Superior temporal gyrus (tissue), 1 donor: ENCODE results near the gene PKDCC.

Experiments
- DNase-seq: peaks from one replicate; pipeline ENCODE4 v3.0.0-alpha.2; 2016; ENCODE audit errors: extremely low spot score

The PKDCC gene

DNA sequence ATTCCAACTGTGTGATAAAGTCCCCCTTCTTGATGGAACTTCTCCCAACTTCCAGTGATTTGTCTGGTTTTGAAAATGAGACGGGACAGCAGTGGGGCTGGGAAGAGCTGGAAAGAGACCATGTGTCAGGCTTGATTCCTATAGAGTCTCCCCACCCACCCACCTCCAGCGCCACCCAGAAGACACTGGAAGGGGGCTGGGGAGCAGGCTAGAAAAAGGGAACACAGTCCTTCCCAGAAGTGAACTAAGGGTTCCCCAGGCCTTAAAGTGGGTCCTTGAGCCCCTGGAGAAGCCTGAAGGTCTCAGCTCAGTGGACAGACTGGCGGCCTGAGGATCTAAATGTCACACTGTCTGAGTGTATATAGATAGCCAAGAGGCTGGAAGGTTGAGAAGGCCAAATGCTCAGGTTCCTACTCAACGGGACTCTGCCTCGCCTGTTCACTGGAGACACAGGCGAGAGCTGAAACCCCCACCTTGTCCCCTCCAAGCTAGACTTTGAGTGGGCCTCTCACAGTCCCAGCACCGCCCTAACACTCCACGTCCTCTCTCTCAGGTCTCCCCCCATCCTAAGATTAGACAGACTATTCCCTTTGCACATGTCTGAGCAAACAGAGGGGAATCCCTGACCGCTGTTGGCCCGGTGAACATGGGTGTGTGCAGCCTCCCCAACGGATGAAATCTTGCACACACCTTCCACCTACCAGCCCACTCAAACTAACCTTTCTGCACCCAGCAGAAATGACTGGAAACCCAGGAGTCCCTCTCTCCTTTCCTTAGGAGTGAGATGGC lies 1.6 kb downstream of the PKDCC start:
- DNase-seq: peak; percentile 12

DNA sequence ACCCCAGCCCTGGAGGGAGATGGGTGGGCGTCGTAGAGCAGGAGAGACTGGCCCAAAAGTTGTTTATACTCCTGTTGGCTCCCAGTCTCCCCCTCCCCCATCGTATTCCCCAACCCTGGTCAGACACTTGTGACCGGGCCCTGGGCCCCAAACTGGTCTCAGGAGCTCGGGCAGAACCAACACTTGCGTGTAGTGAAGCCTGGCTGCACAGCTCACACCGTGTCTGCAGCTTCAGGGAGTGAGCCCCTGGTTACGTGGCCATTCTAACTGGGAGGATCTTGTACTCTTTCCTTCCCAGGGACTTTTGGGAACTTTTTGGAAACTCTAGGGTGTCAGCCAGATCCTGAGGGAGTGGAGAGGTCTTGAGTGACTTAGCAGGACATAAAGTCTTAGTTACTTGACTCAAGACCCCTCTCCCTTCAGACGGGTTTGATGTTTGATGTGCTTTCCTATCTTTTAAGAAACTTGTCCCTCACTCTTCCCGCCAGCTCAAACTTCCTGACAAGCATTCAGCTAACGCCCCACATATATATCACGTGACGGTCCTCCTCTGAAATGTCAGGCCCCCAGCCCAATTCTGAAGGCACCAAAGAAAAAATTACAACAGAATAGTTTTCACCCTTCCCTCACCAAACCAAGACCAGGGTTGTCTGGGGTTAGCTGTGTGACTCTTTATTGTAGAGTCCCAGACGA lies 2.3 kb downstream of the PKDCC start:
- DNase-seq: peak; percentile 18

DNA sequence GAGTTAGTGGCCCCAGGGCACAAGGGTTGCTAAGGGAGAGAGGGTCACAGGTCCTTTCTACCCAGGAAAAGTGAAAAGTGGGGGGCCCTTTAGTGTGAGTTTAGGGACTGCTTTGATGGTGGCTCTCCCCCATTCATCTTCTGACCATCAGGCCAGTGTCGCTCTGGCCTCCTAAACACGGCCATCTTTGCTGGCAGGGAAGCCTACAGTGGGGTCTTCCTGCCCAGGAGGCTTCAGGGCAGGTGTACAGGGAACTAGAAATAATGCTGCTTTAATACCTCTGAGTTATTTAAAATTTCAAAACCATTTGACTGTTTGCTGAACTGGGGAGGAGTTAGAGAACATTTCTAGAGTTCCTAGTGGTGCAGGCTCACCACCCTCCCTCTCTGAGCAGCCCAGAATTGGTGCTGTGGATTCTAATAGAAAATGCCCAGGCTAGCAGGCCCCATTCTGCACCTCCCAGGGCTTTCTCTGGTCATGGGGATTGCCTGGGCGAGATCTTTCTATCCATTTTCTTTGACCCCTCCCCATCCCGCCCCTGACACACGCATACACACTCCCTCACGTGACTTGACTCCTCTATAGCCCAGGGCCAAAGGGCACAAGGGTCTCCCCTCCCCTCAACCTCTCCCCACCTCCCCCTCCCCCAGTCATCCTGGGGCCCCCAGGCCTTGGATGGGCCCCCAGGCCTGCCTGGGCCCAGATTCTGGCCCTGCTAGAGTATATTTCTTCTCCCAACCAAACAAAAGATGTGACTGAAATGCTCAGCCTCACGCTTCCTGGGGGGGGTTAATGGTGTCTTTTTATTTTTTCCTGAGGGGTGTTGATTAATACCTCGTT lies 3.1 kb downstream of the PKDCC start:
- DNase-seq: no peak

DNA sequence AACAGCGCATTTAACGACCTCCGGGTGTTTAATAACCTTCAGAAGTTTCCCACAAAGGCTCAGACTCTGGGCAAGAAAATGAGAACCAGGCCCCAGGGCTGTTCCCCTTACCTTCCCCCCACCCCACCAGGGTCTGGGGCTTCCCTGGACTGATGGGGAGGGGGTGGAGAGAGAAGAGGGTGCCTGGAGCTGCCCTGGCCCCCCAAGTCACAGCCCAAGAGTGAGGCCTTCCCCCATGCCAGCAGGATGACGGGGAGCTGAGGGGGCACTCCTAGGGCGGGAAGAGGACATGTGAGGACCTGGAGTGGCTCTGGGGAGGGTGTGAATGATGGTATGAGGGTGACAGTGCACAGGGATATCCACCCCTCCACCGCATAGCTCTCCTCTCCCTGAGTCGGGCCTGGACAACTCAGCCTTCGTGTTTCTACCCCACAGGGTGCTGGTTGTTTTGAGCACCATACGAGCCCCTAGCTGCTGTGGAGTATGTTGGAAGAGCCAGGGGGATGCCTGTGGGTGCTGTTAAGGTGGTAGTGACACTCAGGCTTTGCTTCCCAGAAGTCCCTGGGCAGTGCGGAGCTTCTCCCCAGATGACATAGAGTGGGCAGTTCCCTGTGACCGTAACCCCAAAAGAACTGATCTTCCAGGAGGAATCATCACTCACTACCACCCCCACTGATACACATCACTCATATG lies 3.9 kb downstream of the PKDCC start:
- peak; percentile 12 for DNase-seq

DNA sequence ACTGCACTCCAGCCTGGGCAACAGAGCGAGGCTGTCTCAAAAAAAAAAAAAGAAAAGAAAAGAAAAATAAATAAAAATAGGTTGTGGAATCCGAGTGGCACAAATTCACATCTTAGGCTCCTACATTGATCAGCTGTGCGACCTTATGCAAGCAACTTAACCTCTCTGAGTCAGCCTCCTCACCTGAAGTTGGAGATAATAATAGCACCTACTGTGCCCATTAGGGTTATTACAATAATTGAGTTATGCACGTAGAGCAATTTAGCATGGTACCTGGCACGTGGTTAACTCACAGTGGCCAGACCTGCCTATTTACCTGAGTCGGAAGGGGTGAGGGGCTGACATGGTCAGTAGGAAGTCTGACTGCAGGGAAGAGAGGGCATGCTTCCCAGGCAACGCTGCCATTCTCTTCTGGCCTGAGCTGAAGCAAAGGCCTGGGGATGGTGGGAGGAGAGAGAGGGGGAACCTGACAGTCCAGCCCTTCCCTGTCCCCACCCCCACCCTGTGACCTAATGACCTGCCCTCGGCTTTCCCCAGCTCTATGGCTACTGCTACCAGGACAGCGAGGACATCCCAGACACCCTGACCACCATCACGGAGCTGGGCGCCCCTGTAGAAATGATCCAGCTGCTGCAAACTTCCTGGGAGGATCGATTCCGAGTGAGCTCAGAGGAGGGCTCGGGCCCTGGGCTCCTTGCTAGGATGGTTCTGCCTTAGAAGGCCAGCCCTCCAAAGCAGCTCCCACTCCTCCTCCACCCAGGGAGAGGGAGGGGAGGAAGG lies 5.1 kb downstream of the PKDCC start:
- no peak for DNase-seq

DNA sequence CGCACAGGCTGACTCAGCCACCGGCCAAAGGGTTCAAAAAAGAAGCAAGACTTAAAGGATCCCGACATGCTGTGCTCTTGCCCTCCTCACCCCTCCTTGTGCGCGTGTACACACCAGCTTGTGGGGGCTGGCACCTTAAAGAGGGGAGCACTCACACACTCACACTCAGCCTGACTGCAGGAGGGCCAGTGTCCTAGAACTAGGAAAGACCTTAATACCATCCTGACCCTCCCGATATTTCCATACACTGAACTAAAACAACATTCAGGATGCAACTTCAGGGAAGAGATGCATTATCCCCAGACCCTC lies 5.6 kb downstream of the PKDCC start:
- DNase-seq: no peak

DNA sequence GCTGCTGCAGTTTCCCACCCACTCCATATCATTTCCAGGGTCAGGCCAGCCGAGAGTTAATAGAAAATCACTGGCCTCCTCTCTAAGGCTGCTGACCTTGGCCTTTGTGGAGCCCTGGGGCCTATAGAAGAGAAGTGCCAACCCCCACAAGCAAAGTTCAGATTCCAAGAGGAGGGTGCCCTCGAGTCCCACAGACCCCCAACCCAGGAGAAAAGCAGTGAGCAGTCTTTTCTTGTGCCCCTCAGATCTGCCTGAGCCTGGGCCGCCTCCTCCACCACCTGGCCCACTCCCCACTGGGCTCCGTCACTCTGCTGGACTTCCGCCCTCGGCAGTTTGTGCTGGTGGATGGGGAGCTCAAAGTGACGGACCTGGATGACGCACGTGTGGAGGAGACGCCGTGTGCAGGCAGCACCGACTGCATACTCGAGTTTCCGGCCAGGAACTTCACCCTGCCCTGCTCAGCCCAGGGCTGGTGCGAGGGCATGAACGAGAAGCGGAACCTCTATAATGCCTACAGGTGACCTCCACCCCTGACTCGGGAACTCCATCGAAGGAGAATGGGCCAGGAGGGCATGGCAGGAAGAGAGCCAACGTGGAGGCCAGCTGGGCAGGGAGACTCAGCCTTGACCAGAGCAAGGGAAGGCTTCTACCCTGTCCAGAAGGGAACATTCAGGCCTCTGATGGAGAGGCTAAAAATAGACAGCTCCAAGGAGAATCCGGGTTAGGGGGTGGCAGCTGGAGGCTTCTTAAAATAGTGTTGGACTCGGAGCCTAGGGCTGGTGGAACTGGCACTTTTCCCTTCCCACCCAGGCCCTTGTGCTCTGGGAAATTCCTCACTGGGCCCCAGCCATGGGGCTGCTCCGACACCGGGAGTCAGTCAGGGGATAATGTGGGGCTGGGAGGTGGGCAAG lies 6.2 kb downstream of the PKDCC start:
- DNase-seq: peak; percentile 60

DNA sequence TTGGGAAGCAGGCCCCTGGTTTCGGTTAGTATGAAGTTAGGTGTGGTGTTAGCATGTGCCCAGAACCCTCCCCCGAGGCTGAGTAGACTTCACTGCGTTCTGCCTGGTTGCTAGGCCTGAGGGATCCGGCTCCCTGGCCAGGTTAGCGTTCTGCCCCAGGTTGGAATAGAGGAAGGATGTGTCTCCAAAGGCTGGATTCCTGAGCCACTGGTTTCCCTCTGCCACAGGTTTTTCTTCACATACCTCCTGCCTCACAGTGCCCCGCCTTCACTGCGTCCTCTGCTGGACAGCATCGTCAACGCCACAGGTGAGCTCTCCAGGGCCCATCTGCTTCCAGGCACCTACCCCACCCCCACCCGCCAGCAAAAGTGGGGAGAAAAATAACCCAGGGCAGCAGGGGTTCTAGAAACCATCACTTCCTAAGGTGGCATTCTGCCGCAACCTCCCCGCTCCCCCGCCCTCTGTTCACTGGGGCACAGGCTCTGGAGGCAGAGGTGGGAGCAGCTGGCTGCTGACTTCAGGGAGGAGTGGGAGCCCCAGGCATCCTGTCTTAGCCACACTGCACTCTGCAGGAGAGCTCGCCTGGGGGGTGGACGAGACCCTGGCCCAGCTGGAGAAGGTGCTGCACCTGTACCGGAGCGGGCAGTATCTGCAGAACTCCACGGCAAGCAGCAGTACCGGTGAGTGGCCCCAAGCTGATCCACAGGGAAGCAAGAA lies 7.1 kb downstream of the PKDCC start:
- DNase-seq: no peak

DNA sequence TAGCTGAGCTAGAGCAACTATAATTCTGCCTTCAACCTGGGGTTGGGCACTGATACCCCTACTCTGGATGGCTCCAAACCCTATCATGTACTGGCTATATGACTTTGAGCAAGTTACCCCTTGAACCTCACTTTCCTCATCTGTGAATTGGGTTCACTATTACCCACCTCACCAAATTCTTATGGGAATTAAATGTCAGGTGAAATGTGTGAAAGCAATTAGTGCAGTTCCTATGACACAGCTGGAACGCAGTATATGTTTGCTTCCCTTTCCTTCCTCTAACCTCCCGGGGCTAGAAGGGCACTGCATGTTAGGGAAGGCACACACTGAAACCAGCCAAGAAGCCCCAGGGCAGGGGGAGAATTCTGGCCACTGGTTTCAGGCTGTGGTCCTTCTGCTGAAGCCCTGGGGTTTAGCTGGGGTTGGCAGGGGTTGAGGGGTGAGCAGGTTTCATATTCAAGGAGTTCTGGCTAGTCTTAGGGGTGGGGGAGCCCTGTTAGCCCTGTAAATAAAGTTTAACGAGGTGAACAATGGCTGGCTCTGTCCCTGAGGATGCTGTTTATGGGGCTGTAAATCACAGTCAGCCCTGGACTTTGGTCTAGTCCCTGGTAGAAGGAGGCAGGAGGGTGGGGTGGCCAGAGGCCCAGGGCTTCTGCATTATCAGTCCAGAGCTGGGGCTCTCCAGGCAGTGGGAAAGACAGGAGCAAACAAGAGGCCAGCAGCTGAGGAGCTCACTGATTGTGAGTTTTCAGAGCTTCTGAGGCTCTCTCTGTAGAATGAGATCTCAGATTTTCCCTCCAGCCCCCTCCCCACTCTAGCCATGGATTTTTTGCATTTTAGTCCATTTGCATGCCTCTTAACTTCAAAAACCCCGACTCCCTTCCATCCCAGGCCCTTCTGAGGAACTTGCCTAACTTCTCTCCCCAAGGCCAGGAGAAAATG lies 8.0 kb downstream of the PKDCC start:
- no peak for DNase-seq

DNA sequence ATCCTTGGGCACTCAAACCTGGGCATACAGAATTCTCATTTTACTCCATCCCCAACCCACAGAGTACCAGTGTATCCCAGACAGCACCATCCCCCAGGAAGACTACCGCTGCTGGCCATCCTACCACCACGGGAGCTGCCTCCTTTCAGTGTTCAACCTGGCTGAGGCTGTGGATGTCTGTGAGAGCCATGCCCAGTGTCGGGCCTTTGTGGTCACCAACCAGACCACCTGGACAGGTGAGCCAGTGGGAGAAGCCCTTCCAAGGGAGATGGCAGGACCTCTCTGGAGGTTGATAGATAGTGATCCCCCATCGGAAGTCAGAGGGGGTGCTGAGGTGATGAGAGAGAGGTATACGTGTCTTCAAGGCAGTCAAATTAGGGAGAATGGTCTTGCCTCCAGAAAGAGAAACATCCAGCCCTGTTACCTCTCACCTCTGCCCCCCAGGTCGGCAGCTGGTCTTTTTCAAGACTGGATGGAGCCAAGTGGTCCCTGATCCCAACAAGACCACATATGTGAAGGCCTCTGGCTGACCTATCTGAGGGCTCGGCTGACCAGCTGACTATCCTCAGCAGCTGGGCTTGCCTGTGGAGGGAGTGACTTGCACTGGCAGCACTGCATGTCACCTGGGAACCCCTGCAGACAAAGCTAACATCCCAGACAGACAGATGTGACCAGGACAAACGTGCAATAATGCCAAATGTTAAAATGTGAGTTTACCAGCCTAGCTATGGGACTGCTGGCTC lies 9.5 kb downstream of the PKDCC start:
- DNase-seq: no peak

DNA sequence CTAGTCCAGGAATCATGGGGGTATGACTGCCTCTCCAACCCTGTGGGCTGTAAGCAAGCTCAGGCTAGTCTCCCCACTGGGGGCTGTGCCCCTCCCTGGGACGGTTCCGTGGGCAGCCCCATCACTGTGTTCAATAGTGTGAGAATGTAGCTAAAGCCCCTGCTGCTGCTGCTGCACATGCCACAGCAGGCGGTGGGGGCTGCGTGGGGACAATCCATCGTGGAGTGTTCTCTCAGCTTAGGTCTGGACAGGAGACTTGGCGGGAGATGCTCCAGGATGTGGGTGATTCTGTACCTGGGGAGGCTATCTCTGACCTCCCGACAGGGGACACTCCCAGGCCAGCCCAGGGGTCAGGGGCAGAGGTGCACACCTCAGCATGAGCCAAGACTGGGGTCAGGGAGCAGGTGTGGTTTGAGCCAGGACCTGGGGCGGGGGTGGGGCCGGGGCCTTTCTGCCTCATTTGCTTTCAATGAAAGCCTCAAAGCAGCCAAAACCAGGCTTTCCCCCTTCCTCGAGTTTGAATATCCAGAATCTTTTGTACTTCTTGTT lies 10.2 kb downstream of the PKDCC start:
- no peak for DNase-seq

DNA sequence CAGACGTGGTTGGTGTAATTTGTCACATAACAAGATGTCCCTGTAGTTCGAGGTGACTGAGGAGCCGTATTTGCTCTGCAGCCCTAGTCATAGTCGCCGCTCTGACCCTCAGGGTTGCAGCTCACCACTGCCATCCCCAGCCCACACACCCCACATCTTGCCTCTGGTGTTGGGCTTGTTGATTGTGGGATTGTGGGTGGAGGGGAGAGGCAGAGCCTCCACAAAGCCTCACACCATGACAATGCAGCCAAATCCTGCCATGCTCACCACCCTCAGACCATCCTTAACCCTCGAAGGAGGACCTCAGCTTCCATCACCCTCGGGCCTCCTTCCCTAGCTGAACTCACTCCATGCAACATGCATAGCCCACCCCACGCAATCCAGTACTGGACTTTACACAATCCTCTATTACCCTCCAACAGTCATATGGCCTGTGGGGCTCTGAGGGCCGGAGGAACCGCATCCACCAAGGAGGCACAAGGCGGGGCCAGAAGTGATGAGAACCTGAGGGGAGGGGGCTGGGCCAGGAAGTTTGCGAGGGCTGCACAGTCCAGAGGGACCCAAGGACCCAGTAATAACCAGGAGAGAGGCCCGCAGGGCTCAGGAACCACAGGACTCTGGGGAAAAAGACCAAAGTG lies 11.6 kb downstream of the PKDCC start:
- DNase-seq: no peak

DNA sequence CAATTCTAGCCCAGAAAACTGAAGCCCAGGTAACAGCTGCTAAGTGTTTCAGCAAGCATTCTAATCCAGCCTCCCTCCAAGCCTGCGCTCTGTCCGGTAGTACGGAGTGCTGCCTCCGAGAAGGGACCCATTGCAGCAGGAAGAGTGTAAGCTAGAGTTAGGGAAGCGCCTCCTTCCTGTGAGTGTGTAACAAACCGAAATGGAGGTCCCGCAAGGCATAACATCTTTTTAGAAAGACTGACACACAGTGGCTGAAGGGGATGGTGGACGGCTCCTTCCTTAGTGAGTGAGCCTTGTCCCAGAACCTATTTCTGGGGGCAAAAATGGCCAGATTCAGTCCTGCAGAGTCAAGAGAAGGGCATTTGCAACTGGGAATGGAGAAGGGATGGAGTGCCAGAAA lies 12.2 kb downstream of the PKDCC start:
- no peak for DNase-seq

DNA sequence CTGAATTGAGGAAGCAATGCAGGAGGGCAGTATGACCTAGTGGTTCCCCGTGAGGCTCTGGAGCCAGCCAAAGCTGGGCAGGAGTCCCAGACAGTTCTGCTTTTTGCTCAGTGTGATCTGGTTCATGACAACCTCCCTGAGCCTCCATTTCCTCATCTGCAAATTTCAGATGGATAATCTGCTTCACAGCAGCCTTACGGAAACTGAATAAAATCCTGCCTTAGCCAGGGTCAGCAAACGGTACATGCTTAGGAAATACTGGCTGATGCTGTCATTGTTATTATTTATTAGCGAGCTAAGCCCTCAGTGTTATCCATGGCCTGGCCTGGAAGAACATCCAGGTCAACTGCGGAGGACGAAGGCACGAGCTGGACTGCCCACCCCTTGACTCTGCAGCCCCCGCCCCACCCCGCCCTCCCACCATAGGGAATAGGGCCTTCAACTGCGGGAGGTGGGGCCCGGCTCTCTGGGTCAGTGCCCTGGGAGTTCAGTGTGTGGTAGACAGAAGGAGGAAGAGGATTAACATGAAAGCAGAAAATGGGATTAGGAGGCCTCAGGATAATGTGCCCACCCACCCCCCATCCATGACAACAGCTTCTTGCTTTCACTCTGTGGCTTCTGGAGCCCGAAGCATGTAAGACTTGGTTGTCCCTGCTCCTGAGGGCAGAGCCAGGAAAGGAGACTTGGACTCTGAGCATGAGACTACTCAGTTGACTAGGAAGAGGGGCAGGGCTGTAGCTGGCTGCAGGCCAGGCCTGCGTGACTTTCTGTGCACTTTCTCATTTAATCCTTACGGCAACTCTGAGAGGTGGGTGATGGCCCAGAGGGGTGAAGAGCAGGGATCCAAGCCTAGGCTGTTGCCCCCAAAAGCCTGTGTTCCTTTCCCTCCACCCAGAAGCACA lies 13.1 kb downstream of the PKDCC start:
- DNase-seq: no peak

DNA sequence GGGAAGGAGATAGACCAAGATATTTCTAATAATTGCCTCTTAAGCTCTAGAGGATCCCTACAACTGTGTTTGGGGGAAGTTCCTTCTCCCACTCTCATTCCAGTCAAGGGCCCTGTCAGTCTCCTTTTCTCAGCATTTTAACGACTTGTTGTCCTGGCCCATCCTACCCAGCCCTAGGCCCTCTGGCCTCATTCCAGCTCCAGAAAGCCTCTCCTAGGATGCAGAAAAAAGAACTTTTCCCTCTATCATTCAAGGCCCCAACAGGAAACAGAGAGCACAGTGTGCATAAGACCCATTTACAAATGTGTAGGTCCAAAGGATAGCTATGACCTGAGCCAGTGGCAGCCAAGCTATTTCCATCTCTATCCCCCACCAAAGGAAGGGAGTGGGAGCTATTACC lies 14.0 kb downstream of the PKDCC start:
- no peak for DNase-seq
